Activated naive CD4-positive, alpha-beta T cell treated with Interleukin-2 at 50 U/mL for 16 hours (primary cell): ENCODE data around the gene NAGS.
"Not testable (repeated sequence)": the region's sequence is repeated elsewhere in the genome, so short reads cannot be mapped to it uniquely, and the experiment has no call there.

Experiments used
- DNase-seq: peaks from one replicate; pipeline ENCODE4 v3.0.0-alpha.2; 2020

NAGS gene

GRCh38 chr17:44004077-44004760 is at the start of gene NAGS:
Gene NAGS, plus strand, starts transcription at chr17:44004622. Its CDS starts 42 bp downstream, at chr17:44004664.
- no peak for DNase-seq

GRCh38 chr17:43956222-43956621 is 48.2 kb upstream of the NAGS start:
- DNase-seq: no peak

- no peak for DNase-seq
These were observed 45.6 kb upstream of the NAGS start for GRCh38 chr17:43958748-43959352.

- DNase-seq: not testable (repeated sequence)
These were observed 43.1 kb upstream of the NAGS start for GRCh38 chr17:43961292-43961691.

GRCh38 chr17:43961954-43962353 is 42.5 kb upstream of the NAGS start:
- DNase-seq: no peak

GRCh38 chr17:43962479-43962878 is 41.9 kb upstream of the NAGS start:
- DNase-seq: no peak

GRCh38 chr17:43966276-43966675 is 38.1 kb upstream of the NAGS start:
- DNase-seq: no peak

- no peak for DNase-seq
These were observed 37.1 kb upstream of the NAGS start for GRCh38 chr17:43967251-43967875.

- DNase-seq: no peak
These were observed 34.1 kb upstream of the NAGS start for GRCh38 chr17:43970366-43970765.

GRCh38 chr17:43971436-43971835 is 33.0 kb upstream of the NAGS start:
- DNase-seq: not testable (repeated sequence)

GRCh38 chr17:43972444-43973212 is 31.8 kb upstream of the NAGS start:
- DNase-seq: not testable (repeated sequence)

GRCh38 chr17:43974382-43975266 is 29.8 kb upstream of the NAGS start:
- DNase-seq: no peak

- no peak for DNase-seq
These were observed 28.5 kb upstream of the NAGS start for GRCh38 chr17:43975898-43976297.

GRCh38 chr17:43976963-43977837 is 27.2 kb upstream of the NAGS start:
- DNase-seq: no peak

GRCh38 chr17:43978078-43978477 is 26.3 kb upstream of the NAGS start:
- DNase-seq: no peak

GRCh38 chr17:43979011-43979410 is 25.4 kb upstream of the NAGS start:
- no peak for DNase-seq

- DNase-seq: no peak
These were observed 24.8 kb upstream of the NAGS start for GRCh38 chr17:43979671-43980070.

- DNase-seq: no peak
These were observed 22.3 kb upstream of the NAGS start for GRCh38 chr17:43982171-43982570.

- DNase-seq: no peak
These were observed 21.3 kb upstream of the NAGS start for GRCh38 chr17:43983196-43983514.

- no peak for DNase-seq
These were observed 20.7 kb upstream of the NAGS start for GRCh38 chr17:43983515-43984411.

GRCh38 chr17:43984521-43984920 is 19.9 kb upstream of the NAGS start:
- DNase-seq: no peak
